GM23338 (cell line): ENCODE data around the gene GABARAPL1. TPM values are rescaled to one million over a fixed set of nuclear protein-coding genes. Genes with fewer than 3 reads are reported as not detected.

Experiments
- ATAC-seq: fragments of 200-7000 bp; cut with Tn5 transposase; 3 replicates; pipeline ENCODE4 v1.9.1; 2020
- DNase-seq: peaks from one replicate; pipeline ENCODE4 v3.0.0-alpha.2; 2015; ENCODE audit warnings: low spot score
- H2AFZ ChIP-seq: fragments of 200-600 bp; sonication (generic); 2 replicates; pipeline ENCODE4 v1.8.0; 2016; ENCODE audit warnings: antibody characterized with exemption, mild to moderate bottlenecking, moderate library complexity
- H3F3A ChIP-seq: fragments of 200-600 bp; sonication (generic); replicated peaks from 2 replicates; pipeline ENCODE4 v1.8.0; 2017; ENCODE audit warnings: antibody characterized with exemption, mixed run types, low read depth
- H3K27ac ChIP-seq: fragments of 200-600 bp; sonication (generic); 2 replicates; pipeline ENCODE4 v1.6.1; 2016; ENCODE audit warnings: low read depth
- H3K27me3 ChIP-seq: fragments of 200-600 bp; sonication (generic); 2 replicates; pipeline ENCODE4 v1.8.0; 2016; ENCODE audit warnings: mild to moderate bottlenecking, mixed run types, moderate library complexity; ENCODE audit not compliant: insufficient read depth
- H3K36me3 ChIP-seq: fragments of 200-600 bp; sonication (generic); 2 replicates; pipeline ENCODE4 v1.8.0; 2016; ENCODE audit warnings: mild to moderate bottlenecking; ENCODE audit not compliant: insufficient read depth
- H3K4me1 ChIP-seq: fragments of 200-600 bp; sonication (generic); 2 replicates; pipeline ENCODE4 v1.8.0; 2016; ENCODE audit warnings: mild to moderate bottlenecking, moderate library complexity; ENCODE audit not compliant: insufficient read depth
- H3K4me2 ChIP-seq: fragments of 200-600 bp; sonication (generic); 2 replicates; pipeline ENCODE4 v1.7.1; 2017; ENCODE audit warnings: mixed run types
- H3K4me3 ChIP-seq: fragments of 200-600 bp; sonication (generic); 2 replicates; pipeline ENCODE4 v1.6.1; 2016; ENCODE audit warnings: mixed run types
- H3K79me2 ChIP-seq: fragments of 200-600 bp; sonication (generic); replicated peaks from 2 replicates; pipeline ENCODE4 v1.8.0; 2017; ENCODE audit warnings: mild to moderate bottlenecking; ENCODE audit not compliant: insufficient read depth
- H3K9me2 ChIP-seq: fragments of 200-600 bp; sonication (generic); 2 replicates; pipeline ENCODE4 v1.8.0; 2017; ENCODE audit not compliant: insufficient read depth
- H4K20me1 ChIP-seq: fragments of 200-600 bp; sonication (generic); replicated peaks from 2 replicates; pipeline ENCODE4 v1.8.0; 2017; ENCODE audit warnings: mild to moderate bottlenecking; ENCODE audit not compliant: insufficient read depth
- H3K27ac Mint-ChIP-seq: 2 replicates; pipeline ENCODE4 v1.8.0; 2020; ENCODE audit warnings: inconsistent platforms, mild to moderate bottlenecking, moderate library complexity, mixed read lengths
- H3K27me3 Mint-ChIP-seq: 3 replicates; pipeline ENCODE4 v1.8.0; 2022; ENCODE audit warnings: low read depth, mild to moderate bottlenecking, moderate library complexity, mixed read lengths, inconsistent platforms; ENCODE audit not compliant: insufficient read depth, poor library complexity
- H3K36me3 Mint-ChIP-seq: 3 replicates; pipeline ENCODE4 v1.8.0; 2021; ENCODE audit warnings: low read depth, mild to moderate bottlenecking, inconsistent platforms, moderate library complexity, mixed read lengths
- H3K4me1 Mint-ChIP-seq: 3 replicates; pipeline ENCODE4 v1.8.0; 2020; ENCODE audit warnings: mild to moderate bottlenecking, inconsistent platforms, mixed read lengths
- H3K4me3 Mint-ChIP-seq: 3 replicates; pipeline ENCODE4 v1.8.0; 2021; ENCODE audit warnings: moderate library complexity, mild to moderate bottlenecking, inconsistent platforms, mixed read lengths
- H3K9me3 Mint-ChIP-seq: 3 replicates; pipeline ENCODE4 v1.8.0; 2020; ENCODE audit warnings: moderate library complexity, mild to moderate bottlenecking, inconsistent platforms, mixed read lengths
- CREB1 ChIP-seq: fragments of 250-450 bp; sonication (Bioruptor Pico); IDR thresholded peaks from 2 replicates; pipeline ENCODE4 v1.5.0; 2020; ENCODE audit warnings: low read depth, mild to moderate bottlenecking, moderate library complexity
- CTCF ChIP-seq, 2 experiments: fragments of 200-600 bp in 1 of 2; sonication (generic) in 1 of 2; conservative IDR thresholded peaks; 2 replicates each; pipeline versions ENCODE4 v1.5.1 to v1.6.1; 2016 to 2017; ENCODE audit warnings: antibody characterized with exemption in 2 of 2, low read depth in 2 of 2, mild to moderate bottlenecking in 2 of 2, moderate library complexity in 1 of 2
- ETS1 ChIP-seq: IDR thresholded peaks from 2 replicates; pipeline ENCODE4 v1.6.1; 2016; ENCODE audit warnings: antibody characterized with exemption
- EZH2 ChIP-seq: fragments of 200-600 bp; sonication (generic); IDR thresholded peaks from one replicate; pipeline ENCODE4 v1.8.0; 2017; ENCODE audit warnings: antibody characterized with exemption, mild to moderate bottlenecking, low read depth; ENCODE audit not compliant: unreplicated experiment
- EZH2phosphoT487 ChIP-seq: fragments of 200-600 bp; sonication (generic); IDR thresholded peaks from one replicate; pipeline ENCODE4 v1.8.1; 2018; ENCODE audit warnings: antibody characterized with exemption; ENCODE audit not compliant: unreplicated experiment
- JUNB ChIP-seq: IDR thresholded peaks from one replicate; pipeline ENCODE4 v1.6.1; 2016; ENCODE audit warnings: antibody characterized with exemption; ENCODE audit not compliant: unreplicated experiment
- NANOG ChIP-seq: IDR thresholded peaks from 2 replicates; pipeline ENCODE4 v1.6.1; 2016; ENCODE audit warnings: antibody characterized with exemption, borderline replicate concordance
- POLR2AphosphoS5 ChIP-seq: IDR thresholded peaks from 2 replicates; pipeline ENCODE4 v1.6.1; 2016; ENCODE audit warnings: antibody characterized with exemption, low read depth
- REST ChIP-seq: IDR thresholded peaks from one replicate; pipeline ENCODE4 v1.6.1; 2018; ENCODE audit warnings: antibody characterized with exemption; ENCODE audit not compliant: unreplicated experiment
- STAT1 ChIP-seq: IDR thresholded peaks from one replicate; pipeline ENCODE4 v1.6.1; 2016; ENCODE audit warnings: antibody characterized with exemption; ENCODE audit not compliant: unreplicated experiment
- ZNF114 ChIP-seq: fragments of 250-450 bp; sonication (Bioruptor Pico); IDR thresholded peaks from 2 replicates; pipeline ENCODE4 v1.5.0; 2020; ENCODE audit warnings: mild to moderate bottlenecking, moderate library complexity
- ZNF331 ChIP-seq: fragments of 250-450 bp; sonication (Bioruptor Pico); IDR thresholded peaks from 2 replicates; pipeline ENCODE4 v1.5.0; 2020; ENCODE audit warnings: low read depth, mild to moderate bottlenecking, moderate library complexity
- ZNF462 ChIP-seq: fragments of 250-450 bp; sonication (Bioruptor Pico); IDR thresholded peaks from 2 replicates; pipeline ENCODE4 v1.5.0; 2020; ENCODE audit warnings: mild to moderate bottlenecking, moderate library complexity
- polyA plus RNA-seq: library from polyadenylated mRNA; unstranded; fragments of >200 nt; fragmentation: Nextera tagmentation; extraction: Ambion mirVana; gene quantifications from 2 replicates; pipeline ENCODE4 v1.2.1, GENCODE V29; 2016
- total RNA-seq: library from RNA; depleted of rRNA; stranded (reverse); fragments of >200 nt; shearing (Covaris generic); gene quantifications from 2 replicates; pipeline ENCODE4 v1.2.3, GENCODE V29; 2014

GABARAPL1 gene
- total and polyA plus RNA-seq, 2 experiments from 2014 or later = 35.7 to 77.8 TPM

GRCh38 chr12:10227648-10228047, 15.0 kb downstream of the GABARAPL1 start:
- ATAC-seq (no peak), DNase-seq (no peak)
- Mint-ChIP-seq H3K9me3 (peaks cover 3% of the 10 kb centered on the region; the same call in 1 of the 3 replicates), H3K4me1 (no peaks in the 10 kb centered on the region; the same call in 2 of the 3 replicates), H3K4me3 (no peak overlapping the region), H3K36me3 (peaks cover 27% of the 10 kb centered on the region), H3K27me3 (no peaks in the 10 kb centered on the region), H3K27ac (no peak overlapping the region)
- no peak for TF ChIP-seq NANOG
- no peak for TF ChIP-seq REST
- TF ChIP-seq POLR2AphosphoS5 = no peak
- TF ChIP-seq ETS1 = no peak
- no peak for TF ChIP-seq EZH2phosphoT487
- no peak for TF ChIP-seq JUNB
- TF ChIP-seq ZNF331 (CRISPR knock-in tag) = no peak
- no peak for TF ChIP-seq EZH2
- no peak for TF ChIP-seq ZNF462
- TF ChIP-seq STAT1 = no peak
- TF ChIP-seq CREB1 = no peak
- TF ChIP-seq ZNF114 (CRISPR knock-in tag) = no peak
- TF ChIP-seq CTCF (conservative IDR thresholded peaks at IDR 0.05; ENCODE audit: low read depth in 2 of 2) = no peak
- Histone ChIP-seq H3K27me3 (no peaks in the 10 kb centered on the region), H3K27ac (no peak overlapping the region), H3K79me2 (no peaks in the 10 kb centered on the region), H3K4me2 (no peak overlapping the region), H4K20me1 (no peaks in the 10 kb centered on the region), H3K9me2 (no peaks in the 10 kb centered on the region; the same call in 1 of the 2 replicates), H3K36me3 (no peaks in the 10 kb centered on the region), H3F3A (no peaks in the 10 kb centered on the region), H3K4me1 (no peaks in the 10 kb centered on the region), H2AFZ (no peak overlapping the region), H3K4me3 (no peak overlapping the region)
